HG02852 (cell line): ENCODE data around the gene FBXL17.
"Not testable (repeated sequence)": the region's sequence is repeated elsewhere in the genome, so short reads cannot be mapped to it uniquely, and the experiment has no call there.

Source experiments
- ATAC-seq: cut with Tn5 transposase; IDR thresholded peaks from one replicate; pipeline ENCODE4 v1.9.1; 2021; ENCODE audit warnings: mild to moderate bottlenecking, moderate library complexity; ENCODE audit not compliant: unreplicated experiment

FBXL17 gene

GRCh38 chr5:108315829-108316228, 66.1 kb downstream of the FBXL17 start:
- ATAC-seq, result no peak

GRCh38 chr5:108312258-108312657, 69.6 kb downstream of the FBXL17 start:
- ATAC-seq, result no peak

- ATAC-seq, result no peak
Measured at GRCh38 chr5:108311682-108312081, 70.2 kb downstream of the FBXL17 start.

- ATAC-seq, result no peak
Measured at GRCh38 chr5:108303611-108304010, 78.3 kb downstream of the FBXL17 start.

- ATAC-seq, result no peak
Measured at GRCh38 chr5:108303086-108303485, 78.8 kb downstream of the FBXL17 start.

GRCh38 chr5:108297042-108297601, 84.8 kb downstream of the FBXL17 start:
- ATAC-seq, result no peak

- ATAC-seq, result no peak
Measured at GRCh38 chr5:108295578-108296368, 86.1 kb downstream of the FBXL17 start.

GRCh38 chr5:108280960-108281569, 100.8 kb downstream of the FBXL17 start:
- ATAC-seq, result no peak

- ATAC-seq, result no peak
Measured at GRCh38 chr5:108280248-108280647, 101.7 kb downstream of the FBXL17 start.

- ATAC-seq, result no peak
Measured at GRCh38 chr5:108278285-108279240, 103.3 kb downstream of the FBXL17 start.

- no peak for ATAC-seq
Measured at GRCh38 chr5:108276187-108277050, 105.5 kb downstream of the FBXL17 start.

GRCh38 chr5:108274080-108274479, 107.8 kb downstream of the FBXL17 start:
- not testable (repeated sequence) for ATAC-seq

- no peak for ATAC-seq
Measured at GRCh38 chr5:108271127-108271526, 110.8 kb downstream of the FBXL17 start.

- ATAC-seq, result no peak
Measured at GRCh38 chr5:108266242-108266641, 115.7 kb downstream of the FBXL17 start.

GRCh38 chr5:108264533-108264932, 117.4 kb downstream of the FBXL17 start:
- ATAC-seq, result no peak

- no peak for ATAC-seq
Measured at GRCh38 chr5:108263338-108263737, 118.6 kb downstream of the FBXL17 start.

- no peak for ATAC-seq
Measured at GRCh38 chr5:108260858-108261170, 121.1 kb downstream of the FBXL17 start.

- peak; percentile 89 for ATAC-seq
Measured at GRCh38 chr5:108260117-108260857, 121.6 kb downstream of the FBXL17 start.

- peak; percentile 69 for ATAC-seq
Measured at GRCh38 chr5:108259306-108259705, 122.6 kb downstream of the FBXL17 start.

GRCh38 chr5:108257996-108258395, 123.9 kb downstream of the FBXL17 start:
- ATAC-seq, result no peak
